WTC11 (cell line): ENCODE data around the gene NKIRAS2. TPM values are rescaled to one million over a fixed set of nuclear protein-coding genes. Genes with fewer than 3 reads are reported as not detected.

ENCODE experiments used
- ATAC-seq: fragments of 200-7000 bp; cut with Tn5 transposase; 2 replicates; pipeline ENCODE4 v1.10.0; 2021; ENCODE audit warnings: mild to moderate bottlenecking, moderate library complexity
- CTCF ChIA-PET: fragments of 300-600 bp; sonication (Branson Sonifier 250); formaldehyde crosslinking; loops from one replicate; lab custom pipeline; 2021; ENCODE audit warnings: antibody characterized with exemption; lab: Charles Lee
- POLR2A ChIA-PET: fragments of 350-600 bp; sonication (Branson Sonifier 250); formaldehyde crosslinking; loops from one replicate; lab custom pipeline; 2021; ENCODE audit warnings: antibody characterized with exemption; lab: Charles Lee
- DNase-seq: peaks from one replicate; pipeline ENCODE4 v3.0.0; 2021; ENCODE audit warnings: low spot score
- H3K27ac Mint-ChIP-seq: 2 replicates; pipeline ENCODE4 v1.8.0; 2021; ENCODE audit warnings: mixed read lengths
- H3K27me3 Mint-ChIP-seq: 2 replicates; pipeline ENCODE4 v1.8.0; 2021; ENCODE audit warnings: low read depth, mild to moderate bottlenecking, moderate library complexity, mixed read lengths
- H3K36me3 Mint-ChIP-seq: 2 replicates; pipeline ENCODE4 v1.8.0; 2021; ENCODE audit warnings: mixed read lengths
- H3K4me1 Mint-ChIP-seq: 2 replicates; pipeline ENCODE4 v1.8.0; 2022; ENCODE audit warnings: mixed read lengths
- H3K4me3 Mint-ChIP-seq: 2 replicates; pipeline ENCODE4 v1.8.0; 2021; ENCODE audit warnings: mild to moderate bottlenecking, moderate library complexity, mixed read lengths
- H3K9me3 Mint-ChIP-seq: 2 replicates; pipeline ENCODE4 v1.8.0; 2021; ENCODE audit warnings: mixed read lengths
- AFF4 ChIP-seq: sonication (generic); formaldehyde crosslinking; IDR thresholded peaks from 2 replicates; pipeline ENCODE4 v1.8.1; 2023; ENCODE audit warnings: mild to moderate bottlenecking, missing genetic modification reagents, borderline replicate concordance
- ARID4B ChIP-seq: sonication (generic); formaldehyde crosslinking; IDR thresholded peaks from 2 replicates; pipeline ENCODE4 v1.8.0; 2023; ENCODE audit warnings: missing genetic modification reagents, mild to moderate bottlenecking, borderline replicate concordance
- ATF2 ChIP-seq: sonication (generic); formaldehyde crosslinking; IDR thresholded peaks from 2 replicates; pipeline ENCODE4 v1.8.1; 2022; ENCODE audit warnings: low read depth, missing genetic modification reagents, borderline replicate concordance
- CBFB ChIP-seq: sonication (generic); formaldehyde crosslinking; IDR thresholded peaks from 2 replicates; pipeline ENCODE4 v1.8.1; 2022; ENCODE audit warnings: mild to moderate bottlenecking, low read depth, missing genetic modification reagents
- E2F1 ChIP-seq: sonication (generic); formaldehyde crosslinking; IDR thresholded peaks from 2 replicates; pipeline ENCODE4 v1.8.0; 2022; ENCODE audit warnings: mild to moderate bottlenecking, missing genetic modification reagents
- ERG ChIP-seq: fragments of 250-450 bp; sonication (Bioruptor Pico); IDR thresholded peaks from 2 replicates; pipeline ENCODE4 v1.8.0; 2021; ENCODE audit warnings: mild to moderate bottlenecking
- ESRRA ChIP-seq: sonication (generic); formaldehyde crosslinking; IDR thresholded peaks from 2 replicates; pipeline ENCODE4 v1.8.1; 2022; ENCODE audit warnings: mild to moderate bottlenecking, missing genetic modification reagents, borderline replicate concordance
- HMGA2 ChIP-seq: fragments of 250-450 bp; sonication (Bioruptor Pico); IDR thresholded peaks from 2 replicates; pipeline ENCODE4 v1.4.0; 2021; ENCODE audit warnings: mild to moderate bottlenecking, moderate library complexity
- JAZF1 ChIP-seq: fragments of 250-450 bp; sonication (Bioruptor Pico); IDR thresholded peaks from 2 replicates; pipeline ENCODE4 v1.9.0; 2021; ENCODE audit warnings: moderate library complexity, mild to moderate bottlenecking, inconsistent platforms
- MXD4 ChIP-seq: fragments of 250-450 bp; sonication (Bioruptor Pico); IDR thresholded peaks from 2 replicates; pipeline ENCODE4 v1.8.0; 2021; ENCODE audit warnings: mild to moderate bottlenecking, moderate library complexity, borderline replicate concordance
- NR3C1 ChIP-seq: sonication (generic); formaldehyde crosslinking; conservative IDR thresholded peaks from 2 replicates; pipeline ENCODE4 v1.8.1; 2023; ENCODE audit warnings: low read depth, mild to moderate bottlenecking, missing genetic modification reagents
- PREB ChIP-seq: sonication (generic); formaldehyde crosslinking; IDR thresholded peaks from 2 replicates; pipeline ENCODE4 v1.8.1; 2022; ENCODE audit warnings: mild to moderate bottlenecking, missing genetic modification reagents, moderate library complexity, borderline replicate concordance
- PRRX2 ChIP-seq: fragments of 250-450 bp; sonication (Bioruptor Pico); IDR thresholded peaks from 2 replicates; pipeline ENCODE4 v1.8.0; 2021; ENCODE audit warnings: mild to moderate bottlenecking
- SP1 ChIP-seq: sonication (generic); formaldehyde crosslinking; conservative IDR thresholded peaks from 2 replicates; pipeline ENCODE4 v1.8.1; 2022; ENCODE audit warnings: missing genetic modification reagents
- TEAD1 ChIP-seq: sonication (generic); formaldehyde crosslinking; IDR thresholded peaks from 2 replicates; pipeline ENCODE4 v1.8.0; 2022; ENCODE audit warnings: mild to moderate bottlenecking, missing genetic modification reagents
- ZBTB43 ChIP-seq: sonication (generic); formaldehyde crosslinking; IDR thresholded peaks from 2 replicates; pipeline ENCODE4 v1.8.1; 2023; ENCODE audit warnings: mild to moderate bottlenecking, missing genetic modification reagents
- ZNF219 ChIP-seq: sonication (generic); formaldehyde crosslinking; IDR thresholded peaks from 2 replicates; pipeline ENCODE4 v1.8.0; 2023; ENCODE audit warnings: missing genetic modification reagents, mild to moderate bottlenecking, borderline replicate concordance
- ZNF317 ChIP-seq: sonication (generic); formaldehyde crosslinking; IDR thresholded peaks from 2 replicates; pipeline ENCODE4 v1.8.1; 2023; ENCODE audit warnings: low read depth, mild to moderate bottlenecking, moderate library complexity, missing genetic modification reagents, borderline replicate concordance
- ZNF396 ChIP-seq: fragments of 250-450 bp; sonication (Bioruptor Pico); IDR thresholded peaks from 2 replicates; pipeline ENCODE4 v1.8.0; 2021; ENCODE audit warnings: mild to moderate bottlenecking, moderate library complexity, borderline replicate concordance
- ZNF416 ChIP-seq: fragments of 250-450 bp; sonication (Bioruptor Pico); IDR thresholded peaks from 2 replicates; pipeline ENCODE4 v1.9.0; 2021; ENCODE audit warnings: mild to moderate bottlenecking, inconsistent platforms
- total RNA-seq: library from RNA; stranded (reverse); gene quantifications from 3 replicates; pipeline ENCODE4 v1.2.3, GENCODE V29; 2021

The NKIRAS2 gene
- total RNA-seq, 1 experiment from 2014 or later, result 36.1 TPM

GRCh38 chr17:41984454-41984853 is 35.4 kb upstream of the NKIRAS2 start:
- ATAC-seq, result no peak
- Mint-ChIP-seq H3K27me3 (no peaks in the 10 kb centered on the region), H3K4me1 (no peaks in the 10 kb centered on the region), H3K4me3 (no peak overlapping the region), H3K9me3 (0 out of 2 replicates have a peak, but pooled peaks cover 3% of the 10 kb centered on the region), H3K27ac (no peak overlapping the region), H3K36me3 (peaks cover 91% of the 10 kb centered on the region)
- ChIA-PET POLR2A (no interaction called here), CTCF (interaction anchor here (1.1 kb wide), 1 partner anchor 44 kb away, joined by 3 read pairs; no protein-coding TSS in a partner anchor)
- no peak for TF ChIP-seq ERG (CRISPR knock-in tag)
- no peak for DNase-seq

- POLR2A ChIA-PET, result no interaction called here
- Mint-ChIP-seq H3K27ac (no peak overlapping the region), H3K4me1 (no peaks in the 10 kb centered on the region), H3K4me3 (no peak overlapping the region), H3K36me3 (peaks cover 89% of the 10 kb centered on the region), H3K9me3 (0 out of 2 replicates have a peak, but pooled peaks cover 3% of the 10 kb centered on the region), H3K27me3 (no peaks in the 10 kb centered on the region)
- DNase-seq (no peak), ATAC-seq (no peak)
- CTCF ChIA-PET, result interaction anchor here (0.9 kb wide), 1 partner anchor 26 kb away, joined by 4 read pairs; no protein-coding TSS in a partner anchor
- no peak for TF ChIP-seq TEAD1 (CRISPR knock-in tag)
- no peak for TF ChIP-seq CBFB (CRISPR knock-in tag)
- no peak for TF ChIP-seq ARID4B
- TF ChIP-seq ESRRA (CRISPR knock-in tag), result no peak
- TF ChIP-seq MXD4 (CRISPR knock-in tag), result no peak
- TF ChIP-seq PREB (CRISPR knock-in tag), result no peak
- TF ChIP-seq JAZF1 (CRISPR knock-in tag), result no peak
- TF ChIP-seq HMGA2 (CRISPR knock-in tag), result no peak
- no peak for TF ChIP-seq SP1
- TF ChIP-seq PRRX2, result no peak
- TF ChIP-seq ATF2 (CRISPR knock-in tag), result no peak
- no peak for TF ChIP-seq ZNF416 (CRISPR knock-in tag)
- no peak for TF ChIP-seq E2F1 (CRISPR knock-in tag)
- TF ChIP-seq ZNF317 (CRISPR knock-in tag), result no peak
- TF ChIP-seq NR3C1 (CRISPR knock-in tag), result no peak
- TF ChIP-seq ZNF219 (CRISPR knock-in tag), result no peak
- no peak for TF ChIP-seq ZBTB43 (CRISPR knock-in tag)
- TF ChIP-seq ZNF396 (CRISPR knock-in tag), result no peak
- no peak for TF ChIP-seq AFF4 (CRISPR knock-in tag)
Observed at GRCh38 chr17:41985919-41986318, 34.0 kb upstream of the NKIRAS2 start.
